ENCODE measurements around the gene NFATC2IP. TPM values are rescaled to one million over a fixed set of nuclear protein-coding genes. Genes with fewer than 3 reads are reported as not detected.

The NFATC2IP gene
- total and polyA plus RNA-seq, 2 of the 13 experiments (the other 11 are each of a cell fraction or from before 2014, with no cell fraction given): 32.1 to 48.5 TPM

DNA sequence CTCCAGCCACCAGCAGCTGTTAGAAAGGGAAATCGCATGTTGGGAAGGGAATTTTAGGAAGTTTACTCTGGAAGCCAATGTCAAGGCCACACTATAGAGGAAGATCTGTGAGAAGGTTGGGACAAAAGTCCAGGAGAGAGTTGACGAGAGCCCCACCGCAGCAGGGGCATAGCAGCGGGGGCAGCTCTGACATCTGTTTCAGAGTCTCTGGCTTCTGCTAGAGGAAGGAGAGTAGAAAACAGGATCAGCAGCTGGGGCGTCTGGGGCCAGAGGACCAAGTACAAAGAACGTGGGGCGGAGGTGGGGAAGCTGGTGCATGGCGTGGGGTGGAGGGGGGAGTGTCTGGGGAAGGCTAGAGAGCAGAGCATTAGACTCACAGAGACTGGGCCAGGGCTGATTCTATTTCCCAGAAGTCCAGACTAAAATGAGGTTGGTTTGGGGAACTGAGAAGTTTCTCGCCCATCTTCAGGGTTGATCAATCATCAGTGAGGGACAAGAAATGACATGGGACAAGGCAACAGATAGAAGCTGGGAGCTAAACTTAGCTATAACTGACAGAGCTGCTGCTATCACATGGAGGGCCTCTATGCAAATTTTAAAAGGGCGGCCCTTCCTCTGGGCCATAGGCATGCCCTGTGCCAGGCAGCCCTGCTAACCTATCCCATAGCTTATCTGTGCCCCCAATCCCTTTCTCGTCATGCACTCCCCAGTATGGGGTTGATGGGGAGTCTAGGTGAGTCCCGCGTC lies 26.9 kb upstream of the NFATC2IP start:
- H3K4me1 ChIP-seq (ENCODE audit: insufficient read depth, low read length): peaks cover 64% of the 10 kb centered on the region
- H3K36me3 ChIP-seq (replicated peaks in 1 of 2; ENCODE audit: control insufficient read depth in 1 of 2, insufficient read depth in 2 of 2, low read length in 2 of 2): peaks cover 4 to 8% of the 10 kb centered on the region in 2 experiments; a peak in 3 of 5 replicates
- H3K4me2 ChIP-seq (ENCODE audit: low read depth, low read length): peak overlapping the region; percentile 98
- H3K79me2 ChIP-seq (ENCODE audit: insufficient read depth, low read length): no peaks in the 10 kb centered on the region
- peak; percentile 42 for ATAC-seq
- H2AFZ ChIP-seq (ENCODE audit: low read length): peak overlapping the region; percentile 73
- 14% methylated on average over 13 of the region's 13 CpGs for WGBS (ENCODE audit: low lambda C conversion rate)
- DNase-seq (ENCODE audit: low spot score): peak; percentile 81
- in situ Hi-C loops (cut with HindIII; ENCODE audit: extremely low pct_ligation_motif_present, low pct_unique_long_range_greater_than_20kb) (no loop called here), intact Hi-C loops (cut with micrococcal nuclease; ENCODE audit: unreplicated experiment) (loop anchor here (1.0 to 2.0 kb wide), 2 partner anchors 13 to 21 kb away; no protein-coding TSS in a partner anchor)
- BruUV-seq (replicated peaks): TSS peak; percentile 50
- peak overlapping the region; percentile 89 for H3K27ac ChIP-seq (ENCODE audit: extremely low read length, insufficient read depth, low read length)
- peak; percentile 80 for FAIRE-seq
- no peaks in the 10 kb centered on the region for H3K27me3 ChIP-seq (ENCODE audit: control insufficient read depth in 1 of 2, insufficient read depth in 2 of 2, low read length in 2 of 2)
- H3K9ac ChIP-seq (ENCODE audit: insufficient read depth, low read depth, low read length): peak overlapping the region; percentile 52
- H3K4me3 ChIP-seq (replicated peaks in 1 of 3; ENCODE audit: insufficient read depth in 1 of 3, low read depth in 2 of 3, low read length in 3 of 3): peak overlapping the region; percentile 84 to 99 (median 87)
- CTCF ChIA-PET (ENCODE audit: low intra/inter-chr PET ratio, low total read pairs): interaction anchor here (3.9 kb wide), 1 partner anchor 22 kb away, joined by 8 read pairs; no protein-coding TSS in a partner anchor
- H4K20me1 ChIP-seq (ENCODE audit: insufficient read depth, low read length): no peaks in the 10 kb centered on the region; the same call in 1 of the 2 replicates
- POLR2A ChIA-PET: interaction anchor here (1.3 to 5.7 kb wide), 9 partner anchors 12 to 102 kb away, joined by 4 to 77 read pairs (median 19); partner anchors contain the start of genes ATXN2L, NFATC2IP, SH2B1 and TUFM
- no peaks in the 10 kb centered on the region for H3K9me3 ChIP-seq (ENCODE audit: low read length)
- TF ChIP-seq, protein P1, sequence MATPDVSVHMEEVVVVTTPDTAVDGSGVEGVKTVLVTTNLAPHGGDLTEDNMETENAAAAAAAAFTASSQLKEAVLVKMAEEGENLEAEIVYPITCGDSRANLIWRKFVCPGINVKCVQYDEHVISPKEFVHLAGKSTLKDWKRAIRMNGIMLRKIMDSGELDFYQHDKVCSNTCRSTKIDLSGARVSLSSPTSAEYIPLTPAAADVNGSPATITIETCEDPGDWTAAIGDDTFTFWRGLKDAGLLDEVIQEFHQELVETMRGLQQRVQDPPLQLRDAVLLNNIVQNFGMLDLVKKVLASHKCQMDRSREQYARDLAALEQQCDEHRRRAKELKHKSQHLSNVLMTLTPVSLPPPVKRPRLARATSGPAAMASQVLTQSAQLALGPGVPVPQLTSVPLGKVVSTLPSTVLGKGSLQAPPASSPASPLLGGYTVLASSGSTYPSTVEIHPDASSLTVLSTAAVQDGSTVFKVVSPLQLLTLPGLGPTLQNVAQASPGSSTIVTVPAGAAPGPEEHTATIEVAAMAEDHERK (CRISPR knock-in tag; IDR thresholded peaks at IDR 0.05; ENCODE audit: low read depth): no peak
- TF ChIP-seq, protein P2, sequence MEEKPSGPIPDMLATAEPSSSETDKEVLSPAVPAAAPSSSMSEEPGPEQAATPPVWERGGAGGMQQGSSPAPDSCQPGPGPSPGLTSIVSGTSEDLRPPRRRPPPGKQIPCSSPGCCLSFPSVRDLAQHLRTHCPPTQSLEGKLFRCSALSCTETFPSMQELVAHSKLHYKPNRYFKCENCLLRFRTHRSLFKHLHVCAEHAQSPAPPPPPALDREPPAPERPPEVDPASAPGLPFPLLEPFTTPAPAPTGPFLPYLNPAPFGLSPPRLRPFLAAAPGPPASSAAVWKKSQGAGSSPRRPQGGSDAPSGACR (CRISPR knock-in tag; IDR thresholded peaks at IDR 0.05): no peak
- no peak for TF ChIP-seq ZNF33B (CRISPR knock-in tag; IDR thresholded peaks at IDR 0.05)
- no peak for TF ChIP-seq SRSF4 (IDR thresholded peaks at IDR 0.05; ENCODE audit: low read depth, low read length, poor library complexity, severe bottlenecking)
- TF ChIP-seq, protein P3, sequence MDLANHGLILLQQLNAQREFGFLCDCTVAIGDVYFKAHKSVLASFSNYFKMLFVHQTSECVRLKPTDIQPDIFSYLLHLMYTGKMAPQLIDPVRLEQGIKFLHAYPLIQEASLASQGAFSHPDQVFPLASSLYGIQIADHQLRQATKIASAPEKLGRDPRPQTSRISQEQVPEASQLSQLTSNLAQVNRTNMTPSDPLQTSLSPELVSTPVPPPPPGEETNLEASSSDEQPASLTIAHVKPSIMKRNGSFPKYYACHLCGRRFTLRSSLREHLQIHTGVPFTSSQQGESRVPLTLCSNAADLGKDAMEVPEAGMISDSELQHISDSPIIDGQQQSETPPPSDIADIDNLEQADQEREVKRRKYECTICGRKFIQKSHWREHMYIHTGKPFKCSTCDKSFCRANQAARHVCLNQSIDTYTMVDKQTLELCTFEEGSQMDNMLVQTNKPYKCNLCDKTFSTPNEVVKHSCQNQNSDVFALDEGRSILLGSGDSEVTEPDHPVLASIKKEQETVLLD (CRISPR knock-in tag; IDR thresholded peaks at IDR 0.05; ENCODE audit: low read depth): no peak
- TF ChIP-seq EP300 (IDR thresholded peaks at IDR 0.05; ENCODE audit: low read depth in 2 of 2, low read length in 2 of 2): peak in 1 of 2 experiments; percentile 55; a peak in 1 of 4 replicates
- TF ChIP-seq EP300 (CRISPR knock-in tag; IDR thresholded peaks at IDR 0.05; ENCODE audit: borderline replicate concordance): no peak
- TF ChIP-seq ZC3H4 (CRISPR knock-in tag; IDR thresholded peaks at IDR 0.05; ENCODE audit: borderline replicate concordance): no peak
- TF ChIP-seq SIN3A (IDR thresholded peaks at IDR 0.05; ENCODE audit: borderline replicate concordance, low read depth, low read length): 0 out of 2 replicates have a peak, but pooled peaks have one; percentile 22
- TF ChIP-seq, protein P4, sequence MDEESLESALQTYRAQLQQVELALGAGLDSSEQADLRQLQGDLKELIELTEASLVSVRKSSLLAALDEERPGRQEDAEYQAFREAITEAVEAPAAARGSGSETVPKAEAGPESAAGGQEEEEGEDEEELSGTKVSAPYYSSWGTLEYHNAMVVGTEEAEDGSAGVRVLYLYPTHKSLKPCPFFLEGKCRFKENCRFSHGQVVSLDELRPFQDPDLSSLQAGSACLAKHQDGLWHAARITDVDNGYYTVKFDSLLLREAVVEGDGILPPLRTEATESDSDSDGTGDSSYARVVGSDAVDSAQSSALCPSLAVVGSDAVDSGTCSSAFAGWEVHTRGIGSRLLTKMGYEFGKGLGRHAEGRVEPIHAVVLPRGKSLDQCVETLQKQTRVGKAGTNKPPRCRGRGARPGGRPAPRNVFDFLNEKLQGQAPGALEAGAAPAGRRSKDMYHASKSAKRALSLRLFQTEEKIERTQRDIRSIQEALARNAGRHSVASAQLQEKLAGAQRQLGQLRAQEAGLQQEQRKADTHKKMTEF (CRISPR knock-in tag; IDR thresholded peaks at IDR 0.05): no peak
- TF ChIP-seq, protein P5, sequence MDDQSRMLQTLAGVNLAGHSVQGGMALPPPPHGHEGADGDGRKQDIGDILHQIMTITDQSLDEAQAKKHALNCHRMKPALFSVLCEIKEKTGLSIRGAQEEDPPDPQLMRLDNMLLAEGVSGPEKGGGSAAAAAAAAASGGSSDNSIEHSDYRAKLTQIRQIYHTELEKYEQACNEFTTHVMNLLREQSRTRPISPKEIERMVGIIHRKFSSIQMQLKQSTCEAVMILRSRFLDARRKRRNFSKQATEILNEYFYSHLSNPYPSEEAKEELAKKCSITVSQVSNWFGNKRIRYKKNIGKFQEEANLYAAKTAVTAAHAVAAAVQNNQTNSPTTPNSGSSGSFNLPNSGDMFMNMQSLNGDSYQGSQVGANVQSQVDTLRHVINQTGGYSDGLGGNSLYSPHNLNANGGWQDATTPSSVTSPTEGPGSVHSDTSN (CRISPR knock-in tag; IDR thresholded peaks at IDR 0.05; ENCODE audit: borderline replicate concordance): no peak

All from HepG2 (cell line).